Medulla oblongata (tissue), 1 donor: Measurements from ENCODE around the gene KLHL22.
"Not testable (repeated sequence)": the region's sequence is repeated elsewhere in the genome, so short reads cannot be mapped to it uniquely, and the experiment has no call there.

Experiments
- DNase-seq: peaks from one replicate; pipeline ENCODE4 v3.0.0-alpha.2; 2015; ENCODE audit errors: extremely low spot score

KLHL22 gene, protein sequence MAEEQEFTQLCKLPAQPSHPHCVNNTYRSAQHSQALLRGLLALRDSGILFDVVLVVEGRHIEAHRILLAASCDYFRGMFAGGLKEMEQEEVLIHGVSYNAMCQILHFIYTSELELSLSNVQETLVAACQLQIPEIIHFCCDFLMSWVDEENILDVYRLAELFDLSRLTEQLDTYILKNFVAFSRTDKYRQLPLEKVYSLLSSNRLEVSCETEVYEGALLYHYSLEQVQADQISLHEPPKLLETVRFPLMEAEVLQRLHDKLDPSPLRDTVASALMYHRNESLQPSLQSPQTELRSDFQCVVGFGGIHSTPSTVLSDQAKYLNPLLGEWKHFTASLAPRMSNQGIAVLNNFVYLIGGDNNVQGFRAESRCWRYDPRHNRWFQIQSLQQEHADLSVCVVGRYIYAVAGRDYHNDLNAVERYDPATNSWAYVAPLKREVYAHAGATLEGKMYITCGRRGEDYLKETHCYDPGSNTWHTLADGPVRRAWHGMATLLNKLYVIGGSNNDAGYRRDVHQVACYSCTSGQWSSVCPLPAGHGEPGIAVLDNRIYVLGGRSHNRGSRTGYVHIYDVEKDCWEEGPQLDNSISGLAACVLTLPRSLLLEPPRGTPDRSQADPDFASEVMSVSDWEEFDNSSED

DNA sequence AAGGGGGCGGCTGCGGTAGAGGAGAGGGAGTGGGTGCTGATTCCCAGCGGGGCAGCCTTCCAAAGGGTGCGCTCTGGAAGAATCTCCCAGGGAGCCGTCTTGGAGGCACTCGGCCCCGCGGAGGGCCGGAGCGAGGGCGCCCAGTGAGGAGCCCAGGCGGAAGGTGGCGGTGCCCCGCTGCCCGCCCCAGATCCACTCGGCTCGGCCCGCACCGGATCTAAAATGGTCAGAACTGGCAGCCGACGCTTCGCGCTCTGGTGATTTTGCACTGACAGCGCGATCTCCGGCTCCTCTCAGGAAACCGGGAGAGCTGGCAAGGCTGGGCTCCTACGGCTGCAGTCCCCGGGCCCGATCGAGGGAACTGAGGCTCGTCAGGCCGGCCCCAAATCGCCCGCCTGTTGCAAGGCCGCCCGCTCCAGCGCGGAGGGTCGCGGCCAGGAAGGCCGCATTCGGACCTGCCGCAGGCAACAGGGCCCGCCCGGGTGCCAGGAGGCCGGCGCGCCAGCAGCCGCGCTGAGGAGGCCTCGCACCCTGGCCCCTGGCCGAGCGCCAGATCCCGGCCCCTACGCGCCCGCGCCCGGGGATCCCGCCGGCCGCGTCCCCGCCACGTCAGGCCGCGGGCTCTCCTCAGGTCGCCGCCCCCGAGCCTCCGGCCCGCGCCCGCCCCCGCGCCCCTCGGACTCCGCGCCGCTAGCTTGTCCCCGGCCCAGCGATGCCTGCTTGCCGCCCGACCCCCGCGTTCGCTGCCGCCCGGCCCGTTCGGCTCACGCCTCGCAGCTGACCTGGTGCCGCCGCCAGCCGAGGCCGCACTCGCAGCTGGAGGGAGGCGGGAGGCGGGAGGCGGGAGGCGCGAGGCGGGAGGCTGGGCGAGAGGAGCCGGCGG, at the start of gene KLHL22:
KLHL22 (minus strand) TSS at position 818 of the 883 bp plus-strand sequence. CDS start 6,584 bp downstream, outside the sequence.
- DNase-seq: peak; percentile 33

DNA sequence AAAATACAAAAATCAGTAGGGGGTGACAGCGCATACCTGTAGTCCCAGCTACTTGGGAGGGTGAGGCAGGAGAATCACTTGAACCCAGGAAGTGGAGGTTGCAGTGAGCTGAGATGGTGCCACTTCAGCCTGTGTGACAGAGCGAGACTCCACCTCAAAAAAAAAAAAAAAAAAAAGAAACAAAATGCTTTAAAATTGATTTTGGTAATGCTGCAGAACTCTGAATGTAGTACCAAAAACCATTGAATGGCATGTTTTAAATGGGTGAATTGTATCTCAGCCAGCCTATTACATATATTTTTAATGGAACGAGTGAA, 49.7 kb upstream of the KLHL22 start:
- DNase-seq: not testable (repeated sequence)

GRCh38 chr22:20542736-20543135, 47.1 kb upstream of the KLHL22 start:
- no peak for DNase-seq

DNA sequence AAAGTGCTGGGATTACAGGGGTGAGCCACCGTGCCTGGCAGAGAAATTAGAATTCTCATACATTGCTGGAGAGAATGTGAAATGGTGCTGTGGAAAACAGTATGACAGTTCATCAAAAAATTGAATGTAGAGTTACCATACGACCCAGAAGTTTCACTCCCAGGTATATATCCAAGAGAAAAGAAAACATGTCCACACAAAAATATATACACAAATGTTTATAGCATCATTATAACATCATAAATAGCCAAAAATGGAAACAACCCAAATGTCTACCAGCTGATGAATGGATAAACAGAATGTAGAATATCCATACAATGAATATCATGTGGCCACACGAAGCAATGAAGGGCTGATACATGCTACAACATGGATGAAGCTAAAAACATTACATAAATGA, 46.5 kb upstream of the KLHL22 start:
- no peak for DNase-seq

DNA sequence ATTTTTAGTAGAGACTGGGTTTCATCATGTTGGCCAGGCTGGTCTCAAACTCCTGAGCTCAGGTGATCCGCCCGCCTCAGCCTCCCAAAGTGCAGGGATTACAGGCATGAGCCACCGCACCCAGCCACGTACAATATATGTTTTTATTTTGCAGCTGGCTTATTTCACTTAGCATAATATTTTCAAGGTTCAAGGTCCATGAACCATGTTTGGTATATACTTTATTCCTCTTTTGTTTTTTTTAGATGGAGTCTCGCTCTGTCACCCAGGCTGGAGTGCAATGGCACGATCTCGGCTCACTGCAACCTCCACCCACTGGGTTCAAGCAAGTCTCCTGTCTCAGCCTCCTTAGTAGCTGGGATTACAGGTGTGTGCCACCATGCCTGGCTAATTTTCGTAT, 43.3 kb upstream of the KLHL22 start:
- DNase-seq: not testable (repeated sequence)

- DNase-seq: no peak
Observed at GRCh38 chr22:20537983-20538382, 42.4 kb upstream of the KLHL22 start.

GRCh38 chr22:20537325-20537756, 41.7 kb upstream of the KLHL22 start:
- DNase-seq: no peak

- no peak for DNase-seq
Observed at GRCh38 chr22:20536590-20537324, 41.2 kb upstream of the KLHL22 start.

- peak; percentile 75 for DNase-seq
Observed at GRCh38 chr22:20533879-20534265, 38.3 kb upstream of the KLHL22 start.

DNA sequence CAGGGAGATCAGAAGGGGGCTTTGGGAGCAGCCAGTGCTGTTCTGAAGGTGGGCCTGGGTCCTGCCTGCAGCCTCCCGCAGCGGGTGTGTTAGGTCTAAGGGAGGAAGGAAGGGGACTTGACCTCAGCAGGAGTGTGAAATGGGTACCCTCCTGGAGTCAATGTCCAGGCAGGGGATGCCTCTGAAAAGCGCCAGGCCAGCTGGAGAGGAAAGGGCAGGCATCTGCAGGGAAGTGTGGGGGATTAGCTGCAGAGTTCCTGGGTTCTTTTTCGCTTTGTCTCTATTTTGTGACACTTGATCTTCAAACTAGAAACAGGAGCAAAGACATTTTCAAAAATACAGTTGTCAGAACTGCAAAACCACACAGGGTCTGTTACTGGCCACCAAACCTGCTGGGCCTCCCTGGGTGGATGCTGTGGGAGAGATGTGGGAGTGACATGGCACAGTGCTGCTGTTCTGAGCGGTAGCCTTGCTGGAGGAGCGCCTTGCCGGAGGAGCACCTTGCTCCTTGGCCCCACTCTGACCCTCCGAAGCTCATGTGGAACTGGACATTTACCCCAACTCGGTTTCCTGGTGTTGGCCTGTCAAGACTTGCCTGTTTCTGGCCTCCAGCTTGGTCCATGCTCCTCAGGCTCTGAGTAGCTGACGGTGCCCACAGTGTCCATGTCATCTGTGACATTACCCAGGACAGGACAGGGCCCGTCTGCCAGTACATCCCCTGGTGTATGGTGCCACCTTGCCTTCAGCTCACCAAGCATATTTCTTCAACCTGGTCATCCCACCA, 37.7 kb upstream of the KLHL22 start:
- DNase-seq: no peak

DNA sequence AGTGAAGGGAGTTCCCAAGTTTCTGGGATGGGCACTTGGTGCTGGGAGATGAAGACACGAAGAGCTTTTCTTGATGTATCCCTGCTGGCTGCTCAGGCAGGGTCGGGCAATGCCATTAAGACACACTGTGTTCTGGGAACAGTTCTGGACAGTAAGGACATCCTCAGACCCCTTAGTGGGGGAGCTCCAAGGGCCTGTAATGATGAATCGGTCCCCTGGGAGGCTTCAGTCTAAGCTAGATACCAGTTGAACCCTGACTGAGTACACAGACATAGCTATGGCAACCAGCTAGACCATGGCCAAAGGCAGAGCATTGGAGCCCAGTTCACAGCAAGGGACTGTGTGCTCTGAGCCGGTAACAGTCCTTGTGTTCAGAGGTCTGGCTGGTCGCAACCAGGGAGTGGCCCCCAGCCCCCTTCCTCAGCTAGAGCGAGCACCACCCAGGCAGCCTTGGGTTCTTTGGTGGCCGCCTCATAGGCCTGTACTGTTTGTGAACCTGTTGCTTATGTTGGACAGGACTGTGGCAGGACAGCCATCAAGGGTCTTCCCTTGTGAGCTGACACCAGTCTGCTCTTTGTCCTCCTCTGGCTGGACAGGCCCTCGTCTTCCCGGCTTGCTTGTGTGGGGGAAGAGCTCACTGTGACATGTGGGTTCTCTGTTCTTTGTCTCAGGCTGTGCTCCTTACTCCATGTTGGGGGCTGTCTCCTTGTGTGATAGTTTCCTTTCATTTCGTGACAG, 36.8 kb upstream of the KLHL22 start:
- DNase-seq: peak; percentile 37

- DNase-seq: peak; percentile 69
Observed at GRCh38 chr22:20531404-20532201, 36.0 kb upstream of the KLHL22 start.

DNA sequence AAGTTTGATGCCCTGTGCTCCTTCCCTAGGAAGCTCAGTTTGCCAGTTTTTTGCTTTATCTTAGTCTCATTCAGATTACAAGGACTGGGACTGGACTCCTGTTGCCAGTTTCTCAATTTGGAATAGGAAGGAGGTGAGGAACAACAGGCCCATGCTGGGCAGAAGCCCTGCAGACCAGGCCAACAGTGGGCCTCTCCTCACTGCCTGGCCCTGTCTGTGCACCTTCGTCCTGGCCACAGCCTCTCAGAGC, 35.5 kb upstream of the KLHL22 start:
- DNase-seq: no peak

DNA sequence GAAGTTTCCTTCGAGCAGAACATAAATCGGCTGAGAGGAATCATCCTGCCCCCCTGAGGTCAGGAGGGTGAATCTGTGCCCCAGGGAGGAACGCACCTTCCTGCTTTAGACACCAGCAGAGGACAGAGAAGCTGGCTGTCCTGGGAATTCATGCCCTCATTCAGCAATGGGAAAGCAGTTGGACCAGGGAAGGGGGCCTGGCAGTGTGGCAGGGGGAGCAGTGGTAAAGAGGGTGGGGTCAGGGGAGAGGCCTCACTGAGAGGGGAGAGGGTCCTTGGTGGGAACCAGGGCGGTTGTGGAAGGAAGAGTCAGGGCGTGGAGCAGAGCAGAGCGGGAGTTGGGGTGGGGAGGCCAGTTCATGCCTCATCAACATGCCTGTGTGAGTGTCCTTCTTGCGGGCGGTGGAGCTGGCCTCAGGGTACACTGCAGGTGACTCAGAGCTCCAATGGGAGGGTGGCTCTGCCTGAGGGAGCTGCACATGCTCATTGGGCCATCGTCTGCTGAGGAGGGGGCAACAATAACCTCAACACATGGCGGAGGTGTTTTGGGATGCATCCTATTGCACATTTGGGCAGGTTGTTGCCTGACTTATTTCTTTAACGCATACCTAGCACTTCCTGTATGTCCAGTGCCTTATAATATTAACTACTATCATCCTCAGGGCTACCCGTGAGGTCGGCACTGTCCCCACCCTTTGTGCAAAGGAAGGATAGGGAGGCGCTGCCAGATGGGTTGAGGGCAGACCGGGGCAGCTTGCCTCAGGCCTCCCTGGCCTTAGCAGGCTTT, 35.0 kb upstream of the KLHL22 start:
- DNase-seq: no peak

GRCh38 chr22:20528405-20528978, 32.9 kb upstream of the KLHL22 start:
- no peak for DNase-seq

DNA sequence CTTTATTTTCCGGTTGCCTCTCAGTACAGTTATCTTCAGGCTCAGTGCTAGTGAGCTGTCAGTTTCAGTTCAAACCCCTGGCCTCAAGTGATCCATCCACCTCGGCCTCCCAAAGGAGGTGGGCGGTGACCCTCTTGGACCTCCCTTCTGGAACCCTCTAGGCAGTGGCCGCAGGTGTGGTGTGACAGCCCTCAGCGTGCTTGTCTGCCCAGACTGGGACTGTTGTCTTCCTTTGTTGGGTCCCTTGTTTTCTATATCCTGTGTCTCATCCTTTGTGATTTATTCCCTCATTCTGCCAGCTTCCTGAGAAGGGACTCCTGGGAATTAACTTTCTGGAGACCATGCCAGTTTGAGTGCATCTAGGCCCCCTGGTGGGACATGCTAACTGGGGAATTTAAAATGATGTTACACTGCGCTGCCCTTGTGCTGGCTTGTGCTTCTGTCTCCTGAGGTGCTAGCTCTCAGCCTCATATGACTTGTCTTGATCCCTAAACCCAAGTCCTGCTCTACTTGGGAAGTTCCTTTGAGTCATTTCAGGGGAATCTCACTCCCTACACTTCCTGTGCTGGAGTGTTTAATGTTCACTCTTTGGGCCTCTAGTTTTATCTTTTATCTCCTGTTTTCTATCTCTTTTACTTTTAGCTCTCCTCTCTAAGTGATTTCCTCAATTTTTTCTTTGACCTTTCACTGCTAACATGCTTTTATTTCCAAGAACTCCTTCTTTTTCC, 31.2 kb upstream of the KLHL22 start:
- no peak for DNase-seq

GRCh38 chr22:20526305-20526627, 30.7 kb upstream of the KLHL22 start:
- no peak for DNase-seq

DNA sequence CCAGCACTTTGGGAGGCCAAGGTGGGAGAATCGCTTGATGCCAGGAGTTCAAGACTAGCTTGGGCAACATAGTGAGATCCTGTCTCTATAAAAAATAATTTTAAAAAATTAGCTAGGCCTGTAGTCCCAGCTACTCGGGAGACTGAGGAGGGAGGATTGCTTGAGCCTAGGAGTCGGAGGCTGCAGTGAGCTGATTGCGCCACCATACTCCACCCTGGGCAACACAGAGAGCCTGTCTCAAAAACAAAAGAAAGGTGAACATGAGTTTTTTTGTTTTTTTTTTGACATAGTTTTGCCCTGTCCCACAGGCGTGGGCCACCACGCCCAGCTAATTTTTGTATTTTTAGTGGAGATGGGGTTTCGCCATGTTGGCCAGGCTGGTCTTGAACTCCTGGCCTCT, 29.5 kb upstream of the KLHL22 start:
- DNase-seq: no peak
